ENCODE data around the gene CCL28.

The CCL28 gene

GRCh38 chr5:43358301-43358700 is 53.9 kb downstream of the CCL28 start:
- Histone ChIP-seq H3K27me3 (ENCODE audit: low read length) (no peaks in the 10 kb centered on the region), H2AFZ (ENCODE audit: low read depth, low read length, severe bottlenecking) (no peak overlapping the region), H4K20me1 (ENCODE audit: low read depth, low read length) (no peaks in the 10 kb centered on the region), H3K79me2 (ENCODE audit: insufficient read depth, low read length) (no peaks in the 10 kb centered on the region), H3K9me2 (replicated peaks; ENCODE audit: insufficient read depth, low read length) (no peaks in the 10 kb centered on the region), H3K9ac (ENCODE audit: low read length) (no peak overlapping the region), H3F3A (ENCODE audit: insufficient read depth) (no peaks in the 10 kb centered on the region), H3K27ac (ENCODE audit: low read depth, low read length) (no peak overlapping the region), H3K4me2 (ENCODE audit: low read depth, low read length, poor library complexity, severe bottlenecking) (no peak overlapping the region), H3K9me3 (ENCODE audit: insufficient read depth, low read length) (peaks cover 6% of the 10 kb centered on the region; the same call in 1 of the 2 replicates), H3K4me3 (ENCODE audit: insufficient read depth, low read length, poor library complexity, severe bottlenecking) (no peak overlapping the region), H3K36me3 (ENCODE audit: low read length) (no peaks in the 10 kb centered on the region)
- TF ChIP-seq EZH2phosphoT487 (conservative IDR thresholded peaks at IDR 0.05; ENCODE audit: low read length) (no peak), CTCF (IDR thresholded peaks at IDR 0.05; ENCODE audit: insufficient read depth, low read length, poor library complexity, severe bottlenecking) (no peak)

GRCh38 chr5:43357878-43358281 is 54.3 kb downstream of the CCL28 start:
- peaks cover 6% of the 10 kb centered on the region; the same call in 1 of the 2 replicates for H3K9me3 ChIP-seq (ENCODE audit: insufficient read depth, low read length)
- H3K27me3 ChIP-seq (ENCODE audit: low read length), result no peaks in the 10 kb centered on the region
- H3K79me2 ChIP-seq (ENCODE audit: insufficient read depth, low read length), result no peaks in the 10 kb centered on the region
- no peaks in the 10 kb centered on the region for H3K36me3 ChIP-seq (ENCODE audit: low read length)
- H3K9me2 ChIP-seq (replicated peaks; ENCODE audit: insufficient read depth, low read length), result no peaks in the 10 kb centered on the region
- H3K9ac ChIP-seq (ENCODE audit: low read length), result no peak overlapping the region
- H3F3A ChIP-seq (ENCODE audit: insufficient read depth), result no peaks in the 10 kb centered on the region
- no peak overlapping the region for H3K4me2 ChIP-seq (ENCODE audit: low read depth, low read length, poor library complexity, severe bottlenecking)
- H3K4me3 ChIP-seq (ENCODE audit: insufficient read depth, low read length, poor library complexity, severe bottlenecking), result no peak overlapping the region
- TF ChIP-seq EZH2phosphoT487 (conservative IDR thresholded peaks at IDR 0.05; ENCODE audit: low read length), result no peak
- no peak for TF ChIP-seq CTCF (IDR thresholded peaks at IDR 0.05; ENCODE audit: insufficient read depth, low read length, poor library complexity, severe bottlenecking)
- no peak overlapping the region for H3K27ac ChIP-seq (ENCODE audit: low read depth, low read length)
- no peak overlapping the region for H2AFZ ChIP-seq (ENCODE audit: low read depth, low read length, severe bottlenecking)
- no peaks in the 10 kb centered on the region for H4K20me1 ChIP-seq (ENCODE audit: low read depth, low read length)

GRCh38 chr5:43357067-43357466 is 55.1 kb downstream of the CCL28 start:
- H3K9ac ChIP-seq (ENCODE audit: low read length), result no peak overlapping the region
- no peaks in the 10 kb centered on the region for H3K36me3 ChIP-seq (ENCODE audit: low read length)
- no peak overlapping the region for H3K4me3 ChIP-seq (ENCODE audit: insufficient read depth, low read length, poor library complexity, severe bottlenecking)
- no peaks in the 10 kb centered on the region for H3K9me2 ChIP-seq (replicated peaks; ENCODE audit: insufficient read depth, low read length)
- no peak overlapping the region for H3K27ac ChIP-seq (ENCODE audit: low read depth, low read length)
- H3K9me3 ChIP-seq (ENCODE audit: insufficient read depth, low read length), result peaks cover 6% of the 10 kb centered on the region; the same call in 1 of the 2 replicates
- no peaks in the 10 kb centered on the region for H3K27me3 ChIP-seq (ENCODE audit: low read length)
- TF ChIP-seq CTCF (IDR thresholded peaks at IDR 0.05; ENCODE audit: insufficient read depth, low read length, poor library complexity, severe bottlenecking), result no peak
- no peak for TF ChIP-seq EZH2phosphoT487 (conservative IDR thresholded peaks at IDR 0.05; ENCODE audit: low read length)
- no peaks in the 10 kb centered on the region for H3K79me2 ChIP-seq (ENCODE audit: insufficient read depth, low read length)
- no peaks in the 10 kb centered on the region for H3F3A ChIP-seq (ENCODE audit: insufficient read depth)
- H4K20me1 ChIP-seq (ENCODE audit: low read depth, low read length), result no peaks in the 10 kb centered on the region
- no peak overlapping the region for H2AFZ ChIP-seq (ENCODE audit: low read depth, low read length, severe bottlenecking)
- H3K4me2 ChIP-seq (ENCODE audit: low read depth, low read length, poor library complexity, severe bottlenecking), result no peak overlapping the region
